HG02588 (cell line): Measurements from ENCODE around the gene OTUD1.

ENCODE experiments used
- ATAC-seq: cut with Tn5 transposase; IDR thresholded peaks from one replicate; pipeline ENCODE4 v1.9.1; 2021; ENCODE audit warnings: mild to moderate bottlenecking, moderate library complexity; ENCODE audit not compliant: unreplicated experiment

The OTUD1 gene

DNA sequence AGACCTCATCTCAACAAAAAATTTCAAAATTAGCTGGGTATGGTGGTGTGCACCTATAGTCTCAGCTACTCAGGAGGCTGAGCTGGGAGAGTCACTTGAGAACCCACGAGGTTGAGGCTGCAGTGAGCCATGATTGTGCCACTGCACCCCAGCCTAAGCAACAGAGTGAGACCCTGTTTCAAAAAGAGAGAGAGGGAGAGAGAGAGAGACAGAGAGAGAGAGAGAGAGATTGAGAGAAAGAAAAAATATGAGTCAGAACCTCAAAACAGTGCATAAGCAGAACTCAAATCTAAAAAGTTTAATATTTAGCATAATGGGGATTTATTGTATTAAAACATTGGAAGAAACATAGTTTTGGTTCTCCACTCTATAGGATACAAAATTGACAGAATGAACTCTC, 17.5 kb upstream of the OTUD1 start:
- no peak for ATAC-seq

DNA sequence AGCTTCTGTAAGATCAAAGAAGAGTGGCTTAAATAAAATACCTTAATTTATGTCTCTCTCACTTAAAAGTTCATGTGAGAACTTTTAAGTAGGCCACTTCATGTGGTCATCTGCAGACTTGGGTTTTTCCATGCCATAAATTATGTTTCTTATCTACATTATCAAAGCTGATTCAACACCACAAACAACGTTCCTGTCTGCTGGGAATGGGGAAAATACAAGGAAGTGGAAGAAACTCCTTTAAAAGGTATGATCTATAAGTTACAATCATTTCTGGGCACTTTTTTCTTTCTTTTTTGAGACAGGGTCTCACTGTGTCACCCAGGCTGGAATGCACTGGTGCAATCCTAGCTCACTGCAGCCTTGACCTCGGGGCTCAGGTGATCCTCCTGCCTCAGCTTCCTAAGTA, 16.9 kb upstream of the OTUD1 start:
- no peak for ATAC-seq

DNA sequence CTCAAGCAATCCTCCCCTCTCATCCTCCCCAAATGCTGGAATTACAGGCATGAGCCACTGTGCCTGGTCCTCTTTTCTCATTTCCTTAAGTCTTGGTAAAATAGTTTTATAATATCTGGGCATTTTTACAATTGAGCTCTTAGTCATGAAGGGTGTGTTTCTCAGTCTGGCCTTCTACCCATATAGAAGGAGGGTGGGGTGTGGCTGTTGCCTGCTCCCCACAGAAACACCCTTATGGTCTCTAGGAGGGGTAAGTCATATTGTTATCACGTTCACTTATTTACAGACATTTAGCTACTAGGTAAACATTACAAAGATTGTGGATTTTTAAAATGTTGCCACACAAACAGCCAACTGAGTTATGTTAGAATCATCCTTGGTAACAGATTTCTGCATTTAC, 6.7 kb upstream of the OTUD1 start:
- no peak for ATAC-seq

DNA sequence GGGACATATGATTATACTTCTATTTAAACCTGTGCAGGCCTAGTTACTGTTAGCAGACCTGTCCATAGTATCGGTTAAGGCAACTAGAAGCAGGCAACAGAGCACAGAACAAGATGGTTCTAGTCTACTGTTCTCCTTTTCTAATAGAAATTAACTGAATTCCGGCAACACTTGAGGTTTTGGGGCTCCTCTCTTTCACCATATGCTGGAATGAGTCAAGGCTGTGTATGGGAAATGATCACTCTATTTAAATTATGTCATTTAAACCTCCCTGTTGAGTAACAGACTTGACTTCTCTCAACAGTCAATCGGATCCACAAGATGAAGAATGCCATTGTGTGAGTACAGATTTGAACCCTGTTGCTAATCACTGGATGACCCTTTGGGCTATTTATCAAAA, 6.2 kb upstream of the OTUD1 start:
- ATAC-seq, result no peak

DNA sequence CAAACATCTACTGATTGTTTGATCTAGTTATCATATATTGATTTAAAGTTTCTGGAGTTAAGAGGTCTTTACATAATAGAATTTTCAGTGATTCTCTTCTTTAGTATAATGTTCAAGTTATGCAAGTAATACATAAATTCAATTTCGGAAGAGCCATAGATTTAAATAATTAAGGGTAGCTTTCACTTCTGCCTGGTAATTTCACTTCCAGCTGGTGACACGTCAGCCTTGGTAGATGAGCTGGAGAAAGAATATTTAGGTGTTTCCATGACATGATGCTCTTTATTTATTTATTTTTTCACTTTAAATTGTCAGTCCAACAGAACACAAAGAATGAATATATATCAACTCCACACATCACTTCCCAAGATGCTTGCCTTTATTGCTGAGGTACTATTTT, 5.2 kb upstream of the OTUD1 start:
- no peak for ATAC-seq

DNA sequence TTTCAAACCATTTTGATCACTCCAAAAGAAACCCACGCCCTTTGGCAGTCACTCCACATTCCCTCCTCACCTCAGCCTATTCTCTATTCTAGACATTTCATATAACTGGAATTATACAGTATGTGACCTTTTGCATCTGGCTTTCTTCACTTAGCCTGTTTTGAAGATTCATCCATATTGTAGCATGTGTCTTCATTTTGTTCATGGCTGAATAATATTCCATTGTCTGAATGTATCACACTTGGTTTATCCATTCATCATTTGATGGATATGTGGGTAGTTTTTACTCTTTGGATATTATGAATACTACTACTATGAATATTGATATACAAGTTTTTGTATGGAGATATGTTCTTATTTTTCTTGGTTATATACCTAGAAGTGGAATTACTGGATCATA, 3.5 kb upstream of the OTUD1 start:
- no peak for ATAC-seq

DNA sequence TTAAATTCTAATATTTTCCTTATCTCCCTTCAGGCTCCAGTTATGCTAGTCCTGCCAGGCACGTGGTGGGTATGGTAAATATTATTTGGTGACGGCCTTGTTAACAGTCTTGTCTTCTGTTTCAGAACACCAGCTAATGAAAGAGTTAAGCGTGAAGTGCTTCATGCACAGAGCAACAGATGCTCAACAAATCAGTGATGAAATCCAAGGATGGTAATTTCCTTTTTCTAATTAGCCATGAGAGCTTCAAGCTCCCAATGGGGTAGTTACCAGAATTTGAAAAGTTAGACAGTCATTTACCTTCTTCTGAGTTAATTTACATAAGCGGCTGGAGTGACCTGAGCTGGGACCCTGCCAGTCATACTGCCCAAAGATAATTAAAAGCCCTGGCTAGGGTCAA, 1.9 kb upstream of the OTUD1 start:
- ATAC-seq, result no peak

DNA sequence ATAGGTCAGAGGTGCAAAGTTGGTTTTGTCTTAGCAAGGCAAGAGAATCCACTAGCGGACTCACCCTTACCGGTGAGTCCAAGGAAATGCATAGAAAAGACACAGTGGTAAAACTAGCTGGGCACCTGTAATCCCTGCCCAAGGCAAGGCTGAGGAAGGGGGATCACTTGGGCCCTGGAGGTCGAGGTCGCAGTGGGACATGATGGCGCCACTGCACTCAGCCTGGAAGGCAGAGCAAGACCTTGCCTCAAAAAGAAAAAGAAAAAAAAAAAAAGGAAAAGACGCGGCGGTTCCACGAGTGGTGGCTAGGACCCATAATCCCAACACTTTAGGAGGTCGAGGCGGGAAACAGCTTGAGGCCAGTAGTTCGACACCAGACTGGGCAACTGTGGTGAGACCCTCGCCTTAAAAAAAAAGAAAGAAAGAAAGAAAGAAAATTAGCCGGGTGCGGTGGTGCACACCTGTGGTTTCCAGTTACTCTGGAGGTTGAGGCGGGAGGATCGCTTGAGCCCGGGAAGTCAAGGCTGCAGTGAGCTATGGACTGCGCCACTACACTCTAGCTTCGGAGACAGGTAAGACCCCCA, 820 bp upstream of the OTUD1 start:
- ATAC-seq, result no peak

DNA sequence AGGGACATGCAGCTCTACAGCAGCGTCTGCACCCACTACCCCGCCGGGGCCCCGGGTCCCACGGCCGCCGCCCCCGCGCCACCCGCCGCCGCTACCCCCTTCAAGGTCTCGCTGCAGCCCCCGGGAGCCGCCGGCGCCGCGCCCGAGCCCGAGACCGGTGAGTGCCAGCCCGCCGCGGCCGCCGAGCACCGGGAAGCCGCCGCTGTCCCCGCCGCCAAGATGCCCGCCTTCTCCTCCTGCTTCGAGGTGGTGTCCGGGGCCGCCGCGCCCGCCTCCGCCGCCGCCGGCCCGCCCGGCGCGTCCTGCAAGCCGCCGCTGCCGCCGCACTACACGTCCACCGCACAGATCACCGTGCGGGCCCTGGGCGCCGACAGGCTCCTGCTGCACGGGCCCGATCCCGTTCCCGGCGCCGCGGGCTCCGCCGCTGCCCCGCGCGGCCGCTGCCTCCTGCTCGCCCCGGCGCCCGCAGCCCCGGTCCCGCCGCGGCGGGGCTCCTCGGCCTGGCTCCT, 631 bp downstream of the OTUD1 start:
- ATAC-seq, result no peak

DNA sequence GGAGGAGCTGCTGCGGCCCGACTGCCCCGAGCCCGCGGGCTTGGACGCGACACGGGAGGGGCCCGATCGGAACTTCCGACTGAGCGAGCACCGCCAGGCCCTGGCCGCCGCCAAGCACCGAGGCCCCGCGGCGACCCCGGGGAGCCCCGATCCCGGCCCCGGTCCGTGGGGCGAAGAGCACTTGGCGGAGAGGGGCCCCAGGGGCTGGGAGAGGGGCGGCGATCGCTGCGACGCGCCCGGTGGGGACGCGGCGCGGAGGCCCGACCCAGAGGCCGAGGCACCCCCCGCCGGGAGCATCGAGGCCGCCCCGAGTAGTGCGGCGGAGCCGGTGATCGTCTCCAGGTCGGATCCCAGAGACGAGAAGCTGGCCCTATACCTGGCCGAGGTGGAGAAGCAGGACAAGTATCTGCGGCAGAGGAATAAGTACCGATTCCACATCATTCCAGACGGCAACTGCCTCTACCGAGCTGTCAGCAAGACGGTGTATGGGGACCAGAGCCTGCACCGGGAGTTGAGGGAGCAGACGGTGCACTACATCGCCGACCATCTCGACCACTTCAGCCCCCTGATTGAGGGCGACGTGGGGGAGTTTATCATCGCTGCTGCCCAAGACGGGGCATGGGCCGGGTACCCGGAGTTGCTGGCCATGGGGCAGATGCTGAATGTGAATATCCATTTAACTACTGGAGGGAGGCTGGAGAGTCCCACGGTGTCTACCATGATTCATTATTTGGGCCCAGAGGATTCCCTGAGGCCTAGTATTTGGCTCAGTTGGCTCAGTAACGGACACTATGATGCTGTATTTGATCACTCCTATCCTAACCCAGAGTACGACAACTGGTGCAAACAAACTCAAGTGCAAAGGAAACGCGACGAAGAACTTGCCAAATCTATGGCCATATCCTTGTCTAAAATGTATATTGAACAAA, 1.4 kb downstream of the OTUD1 start:
- peak; percentile 18 for ATAC-seq

DNA sequence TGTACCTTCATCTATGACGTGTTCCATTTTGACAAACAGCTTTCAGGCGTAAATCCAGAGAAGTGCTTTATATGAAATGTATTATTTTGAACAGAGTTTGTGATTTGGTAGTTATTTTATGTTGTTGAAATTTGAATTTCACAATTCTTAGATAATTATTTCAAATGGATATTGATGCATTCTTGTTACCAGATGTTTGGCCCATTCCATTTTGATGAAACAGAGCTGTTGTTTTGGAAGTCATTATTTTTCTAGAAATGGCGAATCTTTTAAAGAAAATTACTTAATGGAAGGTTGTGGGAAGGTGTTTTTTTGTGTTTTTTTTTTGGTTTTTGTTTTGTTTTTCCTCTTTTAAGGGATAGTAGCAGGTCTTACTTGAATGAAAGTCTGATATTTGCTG, 2.4 kb downstream of the OTUD1 start:
- ATAC-seq, result no peak

DNA sequence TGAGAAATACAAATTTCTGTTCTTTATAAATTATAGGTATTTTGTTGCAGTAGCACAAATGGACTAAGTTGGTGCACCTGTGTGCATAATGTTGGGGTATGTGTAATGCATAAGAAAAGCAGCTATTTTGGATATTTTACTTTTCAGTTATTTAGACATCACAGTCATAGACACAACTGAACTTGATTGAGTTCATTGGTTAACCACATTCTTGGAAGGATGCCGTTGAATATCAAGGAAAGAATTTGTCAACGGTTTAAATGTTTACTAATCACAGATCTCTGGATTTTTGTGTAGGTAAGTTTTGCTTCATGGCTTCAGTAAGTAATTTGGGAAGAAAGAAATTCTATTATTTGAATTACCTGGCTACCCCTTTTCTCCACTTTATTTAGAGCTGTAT, 4.1 kb downstream of the OTUD1 start:
- ATAC-seq, result no peak

DNA sequence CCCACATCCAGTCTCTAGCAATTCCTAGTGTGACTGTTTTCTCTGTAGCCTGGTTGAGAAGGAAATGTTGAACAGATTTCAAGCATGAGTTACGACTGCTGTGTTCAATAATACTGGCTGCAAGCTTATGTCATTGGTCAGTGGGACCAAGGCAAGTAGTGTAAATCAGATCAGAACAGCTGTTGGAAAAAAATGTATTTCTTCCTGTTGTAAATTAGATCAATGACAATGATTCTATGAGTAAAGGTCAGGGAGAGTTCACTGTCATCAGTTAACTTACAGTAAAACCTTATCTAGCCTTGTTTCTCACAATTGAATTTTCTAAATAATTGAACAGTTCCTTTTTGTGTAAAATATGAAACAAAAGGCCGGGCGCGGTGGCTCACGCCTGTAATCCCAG, 6.7 kb downstream of the OTUD1 start:
- ATAC-seq, result no peak

DNA sequence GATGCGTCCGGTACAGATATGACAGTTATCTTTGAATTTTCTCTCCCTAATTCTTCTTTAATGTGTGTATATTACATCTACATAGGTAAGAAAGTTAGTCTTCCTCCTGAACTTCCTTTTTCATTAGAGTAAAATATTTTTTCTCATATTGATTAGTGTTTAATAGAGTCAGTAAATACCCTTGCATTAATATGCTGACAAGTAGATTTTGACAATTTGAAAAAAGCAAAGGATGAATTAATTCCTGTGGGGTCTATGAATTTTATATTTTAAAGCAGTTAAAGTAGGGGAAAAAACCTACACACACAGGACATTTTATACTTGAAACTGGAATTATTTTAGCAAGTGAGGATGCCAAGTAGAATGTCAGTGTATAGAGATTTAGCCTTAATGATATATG, 9.4 kb downstream of the OTUD1 start:
- ATAC-seq, result no peak

DNA sequence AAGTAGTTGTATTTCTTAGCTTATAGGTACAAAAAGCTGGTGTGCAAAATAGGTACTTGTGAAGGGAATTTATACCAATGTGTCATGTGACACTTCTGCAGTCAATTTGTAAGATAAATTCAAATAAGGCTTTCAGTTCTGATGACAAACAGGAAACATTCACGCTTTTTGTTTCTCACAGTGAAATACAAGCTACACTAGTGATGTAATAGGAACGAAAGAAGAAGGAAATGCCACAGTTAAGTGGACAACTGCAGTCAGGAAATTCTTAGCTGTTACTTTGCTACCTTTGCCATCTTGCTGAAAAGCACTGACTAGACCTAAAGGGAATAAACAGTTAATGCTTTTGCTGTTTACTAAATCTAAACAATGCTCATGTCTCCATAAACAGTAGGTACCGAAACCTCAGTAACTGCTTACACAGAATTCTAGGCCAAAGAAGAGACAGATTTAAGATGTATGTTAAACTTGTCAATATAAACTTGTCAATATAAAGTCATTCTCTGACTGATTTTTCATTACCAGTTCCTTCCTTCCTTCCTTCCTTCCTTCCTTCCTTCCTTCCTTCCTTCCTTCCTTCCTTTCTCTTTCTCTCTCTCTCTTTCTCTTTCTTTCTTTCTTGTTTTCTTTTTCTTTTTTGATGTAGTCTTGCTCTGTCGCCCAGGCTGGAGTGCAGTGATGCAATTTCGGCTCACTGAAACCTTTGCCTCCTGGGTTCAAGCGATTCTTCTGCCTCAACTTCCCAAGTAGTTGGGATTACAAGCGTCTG, 10.1 kb downstream of the OTUD1 start:
- ATAC-seq, result peak; percentile 93

DNA sequence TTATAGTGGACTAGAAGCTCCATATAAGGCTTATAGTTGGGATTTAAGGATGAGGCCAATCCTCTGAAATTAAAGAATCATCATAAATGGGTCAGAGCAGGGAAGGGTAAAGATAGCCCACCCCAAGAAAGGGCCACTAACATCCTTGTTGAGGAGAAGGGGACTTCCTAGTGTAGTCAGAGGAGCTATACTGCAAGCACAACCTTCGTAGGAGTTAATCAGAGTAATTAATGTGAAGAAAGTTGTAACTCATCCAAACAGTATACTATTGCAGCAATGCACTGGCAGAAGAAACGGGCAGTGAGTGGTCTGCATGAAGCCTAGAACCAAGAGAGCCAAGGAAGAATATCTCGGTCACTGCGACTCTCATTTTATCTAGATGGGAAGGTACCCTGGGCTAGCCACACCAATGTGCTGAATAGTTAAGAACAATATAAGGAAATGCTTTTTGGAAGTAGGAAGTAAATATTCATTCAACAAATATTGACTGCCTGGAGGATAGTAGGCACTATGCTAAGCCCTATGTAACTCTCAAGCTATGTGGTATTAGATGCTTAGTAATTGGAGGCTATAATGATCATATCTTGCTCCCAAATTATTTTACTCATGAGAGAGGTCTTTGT, 13.3 kb downstream of the OTUD1 start:
- no peak for ATAC-seq

DNA sequence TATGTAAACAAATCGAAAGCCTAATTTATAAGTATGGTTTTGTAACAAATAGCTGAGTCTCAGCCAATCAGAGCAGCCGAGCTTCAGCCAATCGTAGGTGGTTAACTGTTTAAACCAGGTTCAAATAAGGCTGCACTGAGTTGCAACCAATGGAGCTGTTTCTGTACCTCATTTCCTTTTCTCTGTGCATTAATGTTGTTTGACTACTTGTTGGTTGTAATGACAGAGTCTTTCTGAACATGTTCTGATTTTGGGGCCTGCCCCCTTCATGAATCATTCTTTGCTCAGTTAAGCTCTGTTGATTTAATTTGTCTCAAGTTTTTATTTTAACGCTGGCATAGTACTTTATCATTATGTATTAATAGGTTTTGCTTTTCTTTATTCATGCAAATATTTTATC, 14.6 kb downstream of the OTUD1 start:
- ATAC-seq, result no peak

DNA sequence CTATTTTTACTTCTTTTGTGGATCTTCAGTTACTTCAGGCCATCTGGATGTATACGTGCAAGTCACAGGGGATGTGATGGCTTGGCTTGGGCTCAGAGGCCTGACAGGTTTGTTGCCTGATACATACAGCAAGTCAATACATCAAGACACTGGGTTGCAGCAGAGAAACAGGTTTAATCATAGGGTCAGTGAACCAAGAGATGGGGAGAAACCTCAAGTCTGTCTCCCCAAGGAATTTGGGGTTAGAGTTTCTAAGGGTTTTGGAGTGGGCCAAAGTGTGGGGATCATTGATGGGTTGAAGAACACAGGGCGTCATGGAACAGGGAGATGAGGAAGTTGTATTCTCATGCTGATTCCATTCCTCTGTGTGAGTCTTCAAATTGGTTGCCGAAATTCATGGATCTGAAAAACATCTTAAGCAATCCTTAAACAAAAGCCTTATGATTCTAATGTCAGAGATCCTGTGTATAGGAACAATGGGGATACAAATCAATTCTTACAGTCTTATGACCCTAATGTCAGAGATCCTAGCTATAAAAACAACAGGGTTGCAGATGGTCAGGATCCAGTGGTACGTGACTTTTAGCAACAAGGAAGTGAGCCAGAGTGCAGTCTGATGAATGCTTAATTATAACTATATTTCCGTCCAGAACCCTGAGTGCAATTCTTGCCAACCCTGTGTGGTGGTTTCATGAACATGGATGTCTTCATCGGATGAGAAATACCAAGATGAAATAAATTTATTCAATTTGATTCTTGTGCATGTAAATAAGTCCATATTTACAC, 18.9 kb downstream of the OTUD1 start:
- ATAC-seq, result no peak

DNA sequence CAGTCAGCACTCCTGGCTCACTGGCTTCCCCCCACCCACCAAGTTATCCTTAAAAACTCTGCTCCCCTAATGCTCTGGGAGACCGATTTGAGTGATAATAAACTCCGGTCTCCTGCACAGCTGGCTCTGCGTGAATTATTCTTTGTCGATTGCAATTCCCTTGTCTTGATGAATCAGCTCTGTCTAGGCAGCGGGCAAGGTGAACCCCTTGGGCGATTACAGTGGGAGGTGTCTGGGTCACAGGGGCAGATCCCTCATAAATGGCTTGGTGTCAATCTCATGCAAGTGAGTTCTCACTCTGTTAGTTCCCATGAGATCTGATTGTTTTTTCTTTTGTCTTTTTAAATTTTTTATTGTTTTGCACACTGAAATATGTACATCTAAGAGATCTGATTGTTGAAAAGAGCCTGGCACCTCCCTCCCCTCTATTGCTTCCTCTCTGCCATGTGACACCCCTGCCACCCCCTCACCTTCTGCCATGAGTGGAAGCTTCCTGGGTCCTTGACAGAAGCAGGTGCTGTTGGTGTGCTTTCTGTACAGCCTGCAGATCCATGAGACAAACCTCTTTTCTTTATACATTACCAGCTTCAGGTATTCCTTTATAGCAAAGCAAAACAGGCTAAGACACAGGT, 20.5 kb downstream of the OTUD1 start:
- no peak for ATAC-seq

DNA sequence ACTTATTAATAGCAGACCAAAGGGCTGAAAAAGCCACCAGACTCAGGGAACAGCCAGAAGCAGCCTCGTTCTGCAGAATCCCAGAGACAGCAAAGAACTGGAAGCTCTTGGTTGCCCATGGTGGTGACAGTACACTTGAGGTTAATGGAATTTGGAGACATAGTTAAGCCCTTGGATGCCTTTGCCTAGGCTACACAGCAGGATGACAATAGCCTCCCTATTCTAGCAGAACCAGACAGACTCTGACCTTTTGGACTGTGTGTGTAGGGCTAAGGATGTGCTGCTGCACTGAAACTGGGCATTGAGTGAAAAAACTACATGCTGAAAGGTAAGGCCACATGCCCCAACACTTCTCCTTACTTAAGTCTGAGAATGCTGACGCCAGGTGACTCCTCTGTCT, 22.7 kb downstream of the OTUD1 start:
- ATAC-seq, result no peak
